ENCODE results near the gene KRI1.

Gene KRI1

GRCh38 chr19:10560154-10560553 is 5.7 kb downstream of the KRI1 start:
- ChIA-PET CTCF (interaction anchor here (1.2 kb wide), 1 partner anchor 13 kb away, joined by 3 read pairs; no protein-coding TSS in a partner anchor), POLR2A (no interaction called here)
- DNase-seq (ENCODE audit: extremely low spot score), result no peak
- TF ChIP-seq, protein P1, sequence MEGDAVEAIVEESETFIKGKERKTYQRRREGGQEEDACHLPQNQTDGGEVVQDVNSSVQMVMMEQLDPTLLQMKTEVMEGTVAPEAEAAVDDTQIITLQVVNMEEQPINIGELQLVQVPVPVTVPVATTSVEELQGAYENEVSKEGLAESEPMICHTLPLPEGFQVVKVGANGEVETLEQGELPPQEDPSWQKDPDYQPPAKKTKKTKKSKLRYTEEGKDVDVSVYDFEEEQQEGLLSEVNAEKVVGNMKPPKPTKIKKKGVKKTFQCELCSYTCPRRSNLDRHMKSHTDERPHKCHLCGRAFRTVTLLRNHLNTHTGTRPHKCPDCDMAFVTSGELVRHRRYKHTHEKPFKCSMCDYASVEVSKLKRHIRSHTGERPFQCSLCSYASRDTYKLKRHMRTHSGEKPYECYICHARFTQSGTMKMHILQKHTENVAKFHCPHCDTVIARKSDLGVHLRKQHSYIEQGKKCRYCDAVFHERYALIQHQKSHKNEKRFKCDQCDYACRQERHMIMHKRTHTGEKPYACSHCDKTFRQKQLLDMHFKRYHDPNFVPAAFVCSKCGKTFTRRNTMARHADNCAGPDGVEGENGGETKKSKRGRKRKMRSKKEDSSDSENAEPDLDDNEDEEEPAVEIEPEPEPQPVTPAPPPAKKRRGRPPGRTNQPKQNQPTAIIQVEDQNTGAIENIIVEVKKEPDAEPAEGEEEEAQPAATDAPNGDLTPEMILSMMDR (IDR thresholded peaks at IDR 0.05; ENCODE audit: control extremely low read depth, extremely low read depth, low read depth, missing control alignments), result no peak

DNA sequence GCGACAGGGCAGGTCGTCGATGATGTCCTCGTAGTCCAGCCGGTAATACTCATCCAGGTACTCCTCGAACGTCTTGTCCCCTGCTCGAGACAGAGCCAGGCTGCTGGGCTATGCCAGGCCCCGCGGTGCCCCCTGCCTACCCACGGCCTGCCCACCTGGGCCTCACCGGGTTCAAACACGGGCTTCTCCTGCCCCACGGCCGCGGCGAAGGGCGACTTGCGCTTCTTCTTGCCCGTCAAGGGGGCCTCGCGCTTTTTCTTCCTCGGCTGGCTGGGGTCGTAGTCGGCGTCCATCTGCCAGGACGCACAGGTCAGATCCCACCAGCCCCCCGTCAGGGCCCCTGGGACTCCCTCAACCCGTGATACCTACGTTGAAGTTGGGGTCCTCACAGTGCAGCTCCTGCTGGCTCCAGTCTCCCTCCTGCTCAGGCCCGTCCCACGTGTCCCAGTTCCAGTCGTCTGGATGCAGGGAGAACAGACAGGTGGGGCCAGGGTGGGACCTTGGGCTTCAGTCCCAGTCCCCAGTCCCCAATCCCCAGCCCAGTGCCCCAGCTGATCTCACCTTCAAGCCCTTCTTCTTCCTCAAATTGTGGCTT is 8.1 kb downstream of the KRI1 start:
- TF ChIP-seq, protein P1 (IDR thresholded peaks at IDR 0.05; ENCODE audit: control extremely low read depth, extremely low read depth, low read depth, missing control alignments), result no peak
- CTCF ChIA-PET, result interaction anchor here (1.5 kb wide), 1 partner anchor 140 kb away, joined by 4 read pairs; no protein-coding TSS in a partner anchor
- POLR2A ChIA-PET, result interaction anchor here (0.7 kb wide), 1 partner anchor 27 kb away, joined by 3 read pairs; no protein-coding TSS in a partner anchor
- no peak for DNase-seq (ENCODE audit: extremely low spot score)

DNA sequence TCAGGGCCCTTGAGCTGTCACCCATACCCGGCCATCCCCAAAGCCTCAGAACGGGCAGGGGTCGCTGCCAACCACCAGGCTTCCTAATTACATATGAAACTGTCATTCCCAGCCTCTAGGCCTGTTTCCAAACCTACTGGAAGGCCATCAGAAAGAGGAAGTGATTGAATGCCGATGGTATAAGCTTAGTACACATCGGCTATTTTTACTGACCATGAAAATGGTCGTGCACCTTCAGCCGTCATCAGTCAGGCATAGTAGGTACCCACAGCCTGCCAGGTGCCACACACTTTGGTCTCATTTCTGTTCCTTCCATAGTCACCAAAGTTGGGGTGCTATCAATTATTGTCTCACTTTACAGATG is 10.2 kb downstream of the KRI1 start:
- ChIA-PET POLR2A (no interaction called here), CTCF (interaction anchor here (0.7 to 1.6 kb wide), 4 partner anchors 8 to 144 kb away, joined by 3 to 5 read pairs (median 3); no protein-coding TSS in a partner anchor)
- TF ChIP-seq, protein P1 (IDR thresholded peaks at IDR 0.05; ENCODE audit: control extremely low read depth, extremely low read depth, low read depth, missing control alignments), result no peak
- no peak for DNase-seq (ENCODE audit: extremely low spot score)

- no peak for DNase-seq (ENCODE audit: extremely low spot score)
- CTCF ChIA-PET, result interaction anchor here (0.8 to 1.9 kb wide), 9 partner anchors 9 to 145 kb away, joined by 3 to 5 read pairs (median 3); no protein-coding TSS in a partner anchor
- TF ChIP-seq, protein P1 (IDR thresholded peaks at IDR 0.05; ENCODE audit: control extremely low read depth, extremely low read depth, low read depth, missing control alignments), result no peak
- POLR2A ChIA-PET, result interaction anchor here (0.5 kb wide), 1 partner anchor 112 kb away, joined by 4 read pairs; no protein-coding TSS in a partner anchor
Observed at GRCh38 chr19:10554760-10555609, 10.8 kb downstream of the KRI1 start.

DNA sequence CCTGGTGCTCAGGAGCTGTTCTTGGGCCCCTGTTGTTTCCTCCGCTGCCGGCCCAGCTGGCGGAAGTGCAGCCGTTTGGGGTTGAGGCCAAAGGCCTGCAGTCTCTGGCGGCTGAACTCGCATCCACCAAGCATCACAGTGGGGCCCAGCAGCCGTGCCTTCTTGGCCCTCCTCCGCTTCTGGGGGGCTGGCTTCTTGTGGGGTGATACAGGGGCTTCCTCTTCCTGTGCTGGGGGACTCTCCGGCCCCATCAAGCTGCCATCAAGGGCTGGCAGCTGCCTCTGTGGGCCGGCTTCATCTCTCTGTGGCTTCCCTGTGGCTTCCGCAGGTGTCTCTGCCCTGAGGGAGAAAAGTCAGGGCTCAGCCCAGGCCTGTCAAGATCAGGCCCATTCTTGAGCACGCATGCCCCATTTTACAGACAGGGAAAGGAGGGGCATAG is 11.8 kb downstream of the KRI1 start:
- POLR2A ChIA-PET, result interaction anchor here (0.5 kb wide), 1 partner anchor 111 kb away, joined by 4 read pairs; no protein-coding TSS in a partner anchor
- TF ChIP-seq, protein P1 (IDR thresholded peaks at IDR 0.05; ENCODE audit: control extremely low read depth, extremely low read depth, low read depth, missing control alignments), result no peak
- CTCF ChIA-PET, result interaction anchor here (0.8 to 2.4 kb wide), 9 partner anchors 9 to 149 kb away, joined by 3 to 9 read pairs (median 4); no protein-coding TSS in a partner anchor
- DNase-seq (ENCODE audit: extremely low spot score), result peak; percentile 71

DNA sequence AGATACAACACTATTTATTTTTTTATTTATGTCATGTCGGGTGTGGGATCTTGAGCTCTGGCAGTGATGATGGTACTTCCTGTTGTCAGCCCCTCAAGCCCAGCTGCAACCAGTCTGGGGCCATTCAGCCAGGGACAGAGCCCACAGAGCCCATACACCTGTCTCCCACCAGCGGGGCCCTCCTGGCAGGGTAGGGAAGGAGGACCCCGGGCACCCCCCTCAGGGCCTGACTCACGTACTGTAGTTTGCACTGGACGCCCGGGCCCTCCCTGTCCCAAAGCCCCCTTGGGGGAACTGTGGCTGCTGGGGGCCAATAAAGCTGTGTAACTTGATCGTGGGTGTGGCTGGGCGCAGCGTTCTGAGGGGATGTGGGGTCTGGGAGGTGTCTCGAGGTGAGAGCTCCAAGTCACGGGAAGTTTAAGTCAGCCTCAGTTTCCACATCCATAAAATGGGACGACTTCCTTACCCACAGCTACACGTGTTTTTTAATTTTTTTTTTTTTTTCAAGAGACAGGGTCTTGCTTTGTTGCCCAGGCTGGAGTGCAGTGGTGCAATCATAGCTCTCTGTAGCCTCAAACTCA is 12.6 kb downstream of the KRI1 start:
- no peak for DNase-seq (ENCODE audit: extremely low spot score)
- CTCF ChIA-PET, result interaction anchor here (0.7 to 2.4 kb wide), 15 partner anchors 9 to 148 kb away, joined by 3 to 9 read pairs (median 4); no protein-coding TSS in a partner anchor
- TF ChIP-seq, protein P1 (IDR thresholded peaks at IDR 0.05; ENCODE audit: control extremely low read depth, extremely low read depth, low read depth, missing control alignments), result no peak
- POLR2A ChIA-PET, result no interaction called here

Data from GM10248 (cell line).